Neural cell (in vitro differentiated cells): Measurements from ENCODE around the gene RANBP1. TPM values are rescaled to one million over a fixed set of nuclear protein-coding genes. Genes with fewer than 3 reads are reported as not detected.
A peak's percentile ranks its signal among the peaks of the same experiment; 100 is the strongest.

Source experiments
- H2AFZ ChIP-seq: fragments of 200-600, 300-800 bp; sonication (generic), shearing (Covaris generic); 2 replicates; pipeline ENCODE4 v1.6.0; 2014; ENCODE audit warnings: low read depth, mild to moderate bottlenecking, antibody characterized with exemption, low read length, moderate library complexity
- H3F3A ChIP-seq: fragments of 200-600 bp; shearing (Covaris generic); 2 replicates; pipeline ENCODE4 v1.6.1; 2016; ENCODE audit warnings: mild to moderate bottlenecking, moderate library complexity, mixed read lengths, antibody characterized with exemption, low read length; ENCODE audit not compliant: insufficient read depth, poor library complexity, severe bottlenecking
- H3K27ac ChIP-seq: fragments of 200-600, 300-800 bp; sonication (generic), shearing (Covaris generic); 2 replicates; pipeline ENCODE4 v1.5.1; 2014; ENCODE audit warnings: mild to moderate bottlenecking, low read length, moderate library complexity
- H3K27me3 ChIP-seq: fragments of 300-800, 200-600 bp; sonication (generic), shearing (Covaris generic); 2 replicates; pipeline ENCODE4 v1.6.0; 2014; ENCODE audit warnings: mild to moderate bottlenecking, low read depth, low read length, moderate library complexity; ENCODE audit not compliant: insufficient read depth
- H3K36me3 ChIP-seq: fragments of 300-800, 200-600 bp; sonication (generic), shearing (Covaris generic); 2 replicates; pipeline ENCODE4 v1.5.1; 2014; ENCODE audit warnings: mild to moderate bottlenecking, antibody characterized with exemption, low read length, moderate library complexity; ENCODE audit not compliant: insufficient read depth
- H3K4me2 ChIP-seq: fragments of 300-800, 200-600 bp; sonication (generic), shearing (Covaris generic); 2 replicates; pipeline ENCODE4 v1.6.0; 2014; ENCODE audit warnings: mild to moderate bottlenecking, low read length
- H3K4me3 ChIP-seq: fragments of 300-800, 200-600 bp; sonication (generic), shearing (Covaris generic); 2 replicates; pipeline ENCODE4 v1.5.1; 2014; ENCODE audit warnings: mild to moderate bottlenecking, low read length, moderate library complexity
- H3K79me2 ChIP-seq: fragments of 200-600 bp; shearing (Covaris generic); replicated peaks from 2 replicates; pipeline ENCODE4 v1.6.0; 2014; ENCODE audit warnings: mild to moderate bottlenecking, low read length, moderate library complexity; ENCODE audit not compliant: insufficient read depth
- H3K9ac ChIP-seq: fragments of 300-800, 200-600 bp; sonication (generic), shearing (Covaris generic); 2 replicates; pipeline ENCODE4 v1.6.1; 2016; ENCODE audit warnings: mild to moderate bottlenecking, low read length, mixed read lengths
- H3K9me2 ChIP-seq: fragments of 200-600 bp; shearing (Covaris generic); 2 replicates; pipeline ENCODE4 v1.6.1; 2016; ENCODE audit warnings: mild to moderate bottlenecking, low read length, mixed read lengths; ENCODE audit not compliant: insufficient read depth
- H3K9me3 ChIP-seq: fragments of 200-600, 300-800 bp; sonication (generic), shearing (Covaris generic); 2 replicates; pipeline ENCODE4 v1.6.1; 2016; ENCODE audit warnings: mild to moderate bottlenecking, mixed run types, low read length, moderate library complexity, mixed read lengths
- H4K20me1 ChIP-seq: fragments of 200-600 bp; shearing (Covaris generic); 2 replicates; pipeline ENCODE4 v1.6.1; 2016; ENCODE audit warnings: mild to moderate bottlenecking, mixed run types; ENCODE audit not compliant: insufficient read depth
- CTCF ChIP-seq: fragments of 450-650 bp; IDR thresholded peaks from 2 replicates; pipeline ENCODE4 v1.5.1; 2014; ENCODE audit warnings: antibody characterized with exemption, mild to moderate bottlenecking, moderate library complexity; ENCODE audit not compliant: poor library complexity, severe bottlenecking
- EP300 ChIP-seq: fragments of 450-650 bp; conservative IDR thresholded peaks from 2 replicates; pipeline ENCODE4 v1.6.1; 2014; ENCODE audit warnings: antibody characterized with exemption, mild to moderate bottlenecking, moderate library complexity; ENCODE audit not compliant: poor library complexity, severe bottlenecking
- EZH2 ChIP-seq: fragments of 200-600, 300-800 bp; shearing (Covaris generic), sonication (generic); IDR thresholded peaks from 2 replicates; pipeline ENCODE4 v1.6.1; 2014; ENCODE audit warnings: antibody characterized with exemption, low read length, borderline replicate concordance, mild to moderate bottlenecking; ENCODE audit not compliant: insufficient read depth, poor library complexity, severe bottlenecking
- MXI1 ChIP-seq: fragments of 450-650 bp; conservative IDR thresholded peaks from 2 replicates; pipeline ENCODE4 v1.6.1; 2014; ENCODE audit warnings: antibody characterized with exemption, mild to moderate bottlenecking; ENCODE audit not compliant: poor library complexity, severe bottlenecking
- POLR2AphosphoS5 ChIP-seq: IDR thresholded peaks from 2 replicates; pipeline ENCODE4 v1.6.1; 2012
- RAD21 ChIP-seq: fragments of 450-650 bp; conservative IDR thresholded peaks from 2 replicates; pipeline ENCODE4 v1.6.1; 2014; ENCODE audit warnings: antibody characterized with exemption, mild to moderate bottlenecking, moderate library complexity
- REST ChIP-seq: IDR thresholded peaks from 2 replicates; pipeline ENCODE4 v1.6.1; 2012; ENCODE audit warnings: borderline replicate concordance
- SMC3 ChIP-seq: fragments of 450-650 bp; conservative IDR thresholded peaks from 2 replicates; pipeline ENCODE4 v1.6.1; 2014; ENCODE audit warnings: antibody characterized with exemption, mild to moderate bottlenecking, moderate library complexity; ENCODE audit not compliant: poor library complexity
- TAF1 ChIP-seq: IDR thresholded peaks from 2 replicates; pipeline ENCODE4 v1.6.1; 2012; ENCODE audit warnings: low read depth
- polyA plus RNA-seq: library from polyadenylated mRNA; depleted of rRNA; stranded (reverse); fragments of >200 nt; gene quantifications from 2 replicates; pipeline ENCODE4 v1.2.3, GENCODE V29; 2014

The RANBP1 gene
- polyA plus RNA-seq, 1 donor from 2014 or later, result 360 TPM

DNA sequence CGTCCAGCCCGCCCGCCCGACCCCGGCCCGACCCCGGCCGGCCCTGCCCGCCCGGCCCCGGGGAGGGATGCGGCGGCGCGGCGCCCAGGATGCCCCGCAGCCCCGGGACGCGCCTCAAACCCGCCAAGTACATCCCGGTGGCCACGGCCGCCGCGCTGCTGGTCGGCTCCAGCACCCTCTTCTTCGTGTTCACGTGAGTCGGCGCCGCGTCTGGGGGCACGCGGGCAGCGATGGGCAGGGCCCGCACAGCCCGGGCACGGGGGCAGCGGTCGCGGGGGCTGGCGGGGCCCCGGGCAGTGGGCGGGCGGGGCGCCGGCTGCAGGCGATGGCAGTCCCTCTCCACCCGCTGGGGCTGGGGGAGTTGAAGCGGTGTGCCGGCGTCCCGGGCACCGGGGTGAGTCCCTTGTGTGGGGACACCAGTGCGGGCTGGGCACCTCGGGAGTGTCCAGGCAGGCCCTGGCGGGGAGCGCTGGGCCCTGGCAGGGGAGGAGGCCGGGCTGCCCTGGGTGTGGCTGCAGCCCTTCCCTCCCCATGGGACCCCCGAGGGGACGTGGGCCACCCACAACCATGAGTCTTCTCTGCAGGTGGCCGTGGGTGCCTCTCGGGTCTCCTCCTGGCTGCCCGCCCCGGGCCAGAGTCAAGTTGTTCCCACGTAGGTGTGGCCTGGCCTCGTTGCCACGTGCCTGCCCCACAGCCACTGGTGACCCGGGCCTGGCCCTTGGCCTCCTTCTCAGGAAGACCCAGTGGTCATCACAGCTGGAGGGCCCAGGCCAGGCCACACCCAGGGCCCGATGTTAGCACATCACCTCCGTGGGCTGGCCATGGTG is 16.2 kb downstream of the RANBP1 start:
- no peaks in the 10 kb centered on the region for H3K27me3 ChIP-seq
- peak overlapping the region; percentile 90 for H3K4me3 ChIP-seq
- H2AFZ ChIP-seq, result no peak overlapping the region
- no peaks in the 10 kb centered on the region for H3F3A ChIP-seq
- no peaks in the 10 kb centered on the region for H4K20me1 ChIP-seq
- H3K9me2 ChIP-seq, result no peaks in the 10 kb centered on the region
- H3K79me2 ChIP-seq, result no peaks in the 10 kb centered on the region
- H3K4me2 ChIP-seq, result peak overlapping the region; percentile 68
- no peaks in the 10 kb centered on the region for H3K9me3 ChIP-seq
- H3K27ac ChIP-seq, result no peak overlapping the region
- TF ChIP-seq REST (no peak), MXI1 (peak; percentile 30), EP300 (no peak), CTCF (no peak), TAF1 (no peak)
- peak overlapping the region; percentile 68 for H3K9ac ChIP-seq
- no peaks in the 10 kb centered on the region for H3K36me3 ChIP-seq

DNA sequence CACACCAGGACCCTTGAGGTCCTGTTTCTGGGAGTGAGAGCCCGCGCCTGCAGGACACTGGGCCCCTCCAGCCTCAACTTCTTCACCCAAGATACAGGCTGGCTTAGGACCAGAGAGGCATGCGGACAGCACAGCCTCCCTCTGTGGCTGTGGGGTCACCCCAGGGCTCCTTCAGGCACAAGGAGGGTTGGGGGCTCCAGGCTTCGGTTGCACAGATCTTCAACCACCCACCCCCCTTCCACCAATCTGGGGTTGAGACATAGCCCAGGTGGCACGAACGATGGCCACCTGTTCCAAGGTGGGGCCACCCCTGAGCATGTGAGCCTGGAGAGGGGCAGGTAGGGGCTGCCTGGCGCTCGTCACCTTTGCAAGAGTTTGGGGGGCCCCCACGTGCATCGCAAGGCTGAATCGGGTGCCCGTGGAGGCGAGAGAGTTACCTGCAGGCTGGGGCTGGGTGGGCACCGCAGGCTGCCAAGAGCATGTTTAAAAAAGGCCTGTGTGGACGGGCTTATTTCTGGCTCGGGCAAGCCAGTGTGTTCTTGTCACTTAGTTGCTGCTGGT is 16.9 kb downstream of the RANBP1 start:
- Histone ChIP-seq H3K27me3 (no peaks in the 10 kb centered on the region), H3K9me3 (no peaks in the 10 kb centered on the region), H3K79me2 (no peaks in the 10 kb centered on the region), H4K20me1 (no peaks in the 10 kb centered on the region), H3K4me3 (peak overlapping the region; percentile 90), H3K9ac (peak overlapping the region; percentile 68), H2AFZ (no peak overlapping the region), H3K36me3 (no peaks in the 10 kb centered on the region), H3K9me2 (no peaks in the 10 kb centered on the region), H3K27ac (no peak overlapping the region), H3K4me2 (peak overlapping the region; percentile 68), H3F3A (no peaks in the 10 kb centered on the region)
- TF ChIP-seq CTCF (no peak), SMC3 (no peak), EZH2 (no peak), RAD21 (no peak), REST (no peak), POLR2AphosphoS5 (no peak), MXI1 (no peak), EP300 (no peak), TAF1 (no peak)
